Testis (tissue), 3 donors: ENCODE data around the gene NTM. TPM values are rescaled to one million over a fixed set of nuclear protein-coding genes. Genes with fewer than 3 reads are reported as not detected.

ENCODE experiments used
- DNase-seq: peaks from one replicate; pipeline ENCODE4 v3.0.0-alpha.2; 2019
- H3K27ac ChIP-seq, 2 donors: fragments of 200-600 bp; sonication (generic); one replicate each; pipeline ENCODE4 v1.5.1; 2019
- H3K27me3 ChIP-seq: fragments of 200-600 bp; sonication (generic); one replicate; pipeline ENCODE4 v1.5.1; 2019
- H3K36me3 ChIP-seq: fragments of 200-600 bp; sonication (generic); one replicate; pipeline ENCODE4 v1.5.1; 2017; ENCODE audit warnings: low read depth; ENCODE audit errors: missing control alignments
- H3K4me1 ChIP-seq: fragments of 200-600 bp; sonication (generic); one replicate; pipeline ENCODE4 v1.5.1; 2019
- H3K4me3 ChIP-seq, 2 donors: fragments of 200-600 bp; sonication (generic); one replicate each; pipeline ENCODE4 v1.5.1; 2017 to 2019
- H3K9me3 ChIP-seq: fragments of 200-600 bp; sonication (generic); one replicate; pipeline ENCODE4 v1.5.1; 2017
- CTCF ChIP-seq, 3 experiments: fragments of 450-650 bp in 2 of 3; fragments of 200-600 bp in 1 of 3; sonication (generic) in 1 of 3; IDR thresholded peaks; one replicate each; pipeline ENCODE4 v1.5.1; 2016 to 2019; ENCODE audit warnings: antibody characterized with exemption in 3 of 3, mild to moderate bottlenecking in 2 of 3, moderate library complexity in 1 of 3
- POLR2A ChIP-seq: fragments of 450-650 bp; IDR thresholded peaks from one replicate; pipeline ENCODE4 v1.6.1; 2017; ENCODE audit warnings: antibody characterized with exemption, mild to moderate bottlenecking, moderate library complexity
- WGBS, 2 donors: methylation state at CpG; one replicate each; pipeline ENCODE4 v1.1.5; 2018; 5-methylcytosine and 5-hydroxymethylcytosine counted together
- intact Hi-C: fragments of 100-400 bp; cut with DNase I; formaldehyde crosslinking; loops from one replicate; pipeline ENCODE4 v1.15.1; 2023; ENCODE audit warnings: low total_unique reads
- polyA plus RNA-seq: library from polyadenylated mRNA; stranded (reverse); fragments of 350-450 nt; fragmentation: Illumina TruSeq; extraction: RNeasy Lipid Tissue Mini Kit (QIAGEN cat#74804); gene quantifications from one replicate; pipeline ENCODE4 v1.2.3, GENCODE V29; 2014; ENCODE audit warnings: low read depth, low replicate concordance; ENCODE audit not compliant: insufficient read depth
- total RNA-seq, 2 donors: library from RNA; depleted of rRNA; stranded (reverse); fragments of >200 nt; gene quantifications; one replicate each; pipeline ENCODE4 v1.2.3, GENCODE V29; 2016

The NTM gene
- total and polyA plus RNA-seq, 3 donors from 2014 or later: 1.7 to 4.5 (median 1.8) TPM

- WGBS, 2 donors: 48 to 53% methylated on average over 5 of the region's 5 CpGs
- no peak for DNase-seq
- H3K36me3 ChIP-seq: no peaks in the 10 kb centered on the region
- no peak for TF ChIP-seq POLR2A
- TF ChIP-seq CTCF (IDR thresholded peaks at IDR 0.05): no peak
- H3K27me3 ChIP-seq: no peaks in the 10 kb centered on the region
- intact Hi-C loops: no loop called here
- no peak overlapping the region for H3K4me3 ChIP-seq
- H3K4me1 ChIP-seq: no peaks in the 10 kb centered on the region
- H3K9me3 ChIP-seq: no peaks in the 10 kb centered on the region
- no peak overlapping the region for H3K27ac ChIP-seq
Observed at GRCh38 chr11:131857246-131857645, 486.8 kb downstream of the NTM start.

GRCh38 chr11:131858505-131858904 lies 488.1 kb downstream of the NTM start:
- Histone ChIP-seq H3K36me3 (no peaks in the 10 kb centered on the region), H3K9me3 (no peaks in the 10 kb centered on the region), H3K27ac (no peak overlapping the region), H3K4me3 (no peak overlapping the region), H3K27me3 (no peaks in the 10 kb centered on the region), H3K4me1 (no peaks in the 10 kb centered on the region)
- intact Hi-C loops: no loop called here
- TF ChIP-seq CTCF (IDR thresholded peaks at IDR 0.05) (no peak), POLR2A (no peak)
- 48 to 59% methylated on average over 11 of the region's 11 CpGs for WGBS, 2 donors
- no peak for DNase-seq

GRCh38 chr11:131859538-131860210 lies 489.3 kb downstream of the NTM start:
- 52 to 60% methylated on average over 8 of the region's 8 CpGs for WGBS, 2 donors
- TF ChIP-seq CTCF (IDR thresholded peaks at IDR 0.05) (no peak), POLR2A (no peak)

GRCh38 chr11:131864228-131864627 lies 493.8 kb downstream of the NTM start:
- no peak overlapping the region for H3K27ac ChIP-seq
- intact Hi-C loops: no loop called here
- H3K4me3 ChIP-seq: no peak overlapping the region
- 65 to 74% methylated on average over 5 of the region's 5 CpGs for WGBS, 2 donors
- H3K9me3 ChIP-seq: no peaks in the 10 kb centered on the region
- no peaks in the 10 kb centered on the region for H3K36me3 ChIP-seq
- H3K4me1 ChIP-seq: no peaks in the 10 kb centered on the region
- TF ChIP-seq CTCF (IDR thresholded peaks at IDR 0.05) (no peak), POLR2A (no peak)
- H3K27me3 ChIP-seq: no peaks in the 10 kb centered on the region
- DNase-seq: no peak

More at GRCh38 chr11:131859538-131860210, 489.3 kb downstream of the NTM start:
- no peaks in the 10 kb centered on the region for H3K36me3 ChIP-seq
- no peak overlapping the region for H3K27ac ChIP-seq
- H3K4me1 ChIP-seq: no peaks in the 10 kb centered on the region
- no peaks in the 10 kb centered on the region for H3K27me3 ChIP-seq
- intact Hi-C loops: no loop called here
- no peaks in the 10 kb centered on the region for H3K9me3 ChIP-seq
- no peak for DNase-seq
- H3K4me3 ChIP-seq: no peak overlapping the region

GRCh38 chr11:131865860-131866259 lies 495.4 kb downstream of the NTM start:
- Histone ChIP-seq H3K27ac (no peak overlapping the region), H3K9me3 (no peaks in the 10 kb centered on the region), H3K4me1 (no peaks in the 10 kb centered on the region), H3K36me3 (no peaks in the 10 kb centered on the region), H3K4me3 (no peak overlapping the region), H3K27me3 (no peaks in the 10 kb centered on the region)
- intact Hi-C loops: no loop called here
- DNase-seq: no peak
- no peak for TF ChIP-seq CTCF (IDR thresholded peaks at IDR 0.05)
- WGBS, 2 donors: 93% methylated on average over 3 of the region's 3 CpGs
